NCI-H1694 treated with DMSO at 0.1 percent for 48 hours (cell line): ENCODE data around the gene PTPRCAP.
A peak's percentile ranks its signal among the peaks of the same experiment; 100 is the strongest.
"Not testable (repeated sequence)": the region's sequence is repeated elsewhere in the genome, so short reads cannot be mapped to it uniquely, and the experiment has no call there.

ENCODE experiments used
- DNase-seq: peaks from one replicate; lab custom pipeline; 2025; lab: John Stamatoyannopoulos, UW

The PTPRCAP gene

GRCh38 chr11:67440229-67441097 is 3.0 kb upstream of the PTPRCAP start:
- DNase-seq = no peak

- DNase-seq = no peak
Observed at GRCh38 chr11:67439321-67440228, 2.1 kb upstream of the PTPRCAP start.

DNA sequence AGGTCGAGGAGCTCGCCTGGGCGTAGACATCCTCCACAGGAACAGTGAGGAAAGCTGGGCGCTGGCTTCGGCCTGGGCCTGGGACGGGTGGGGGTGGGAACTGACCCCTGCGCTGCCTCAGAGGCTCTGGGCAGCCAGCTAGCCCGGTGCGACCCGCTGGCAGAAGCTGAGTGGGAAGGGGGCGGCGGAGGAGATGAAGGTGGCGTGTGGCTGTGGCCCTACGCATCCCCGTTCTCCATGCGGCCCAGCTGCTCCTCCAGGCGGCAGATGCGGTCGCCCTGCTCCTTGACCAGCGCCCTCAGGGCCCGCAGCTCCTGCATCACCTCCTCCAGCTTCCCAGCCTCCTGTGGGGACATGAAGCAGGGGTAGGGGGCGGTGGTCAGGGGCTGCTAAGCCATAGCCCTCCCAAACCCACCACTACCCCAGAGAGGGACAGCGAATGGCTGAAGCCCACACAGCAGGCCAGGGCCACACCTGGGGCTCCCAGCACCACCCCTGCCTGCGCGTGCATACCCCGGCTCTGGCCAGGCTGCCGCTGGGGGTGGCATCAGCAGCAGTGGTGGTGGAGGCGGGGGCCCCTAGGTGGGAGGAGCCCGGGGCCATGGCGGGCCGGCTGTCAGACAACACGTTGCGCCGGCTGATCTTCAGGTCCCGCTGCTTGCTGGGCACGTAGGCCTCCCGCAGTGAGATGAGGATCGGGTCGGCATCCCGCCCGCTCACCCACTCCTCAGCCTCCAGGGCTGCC is 848 bp upstream of the PTPRCAP start:
- no peak for DNase-seq

DNA sequence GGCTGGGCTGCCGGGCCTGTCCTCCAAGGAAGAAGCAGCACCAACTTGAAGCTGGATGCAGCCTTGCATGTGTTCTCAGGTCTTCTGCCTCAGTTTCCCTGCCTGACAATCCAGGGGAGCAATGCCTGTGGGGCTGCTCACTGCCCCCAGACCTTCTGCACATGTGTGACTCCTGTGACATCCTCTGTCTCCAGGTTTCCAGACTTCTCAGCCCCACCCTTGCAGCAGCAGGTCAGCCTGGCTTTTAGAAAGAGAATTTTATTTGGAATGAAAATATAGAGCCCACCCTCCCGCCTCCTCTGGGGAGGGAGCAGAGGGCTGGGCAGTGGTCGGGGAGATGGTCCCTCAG is 301 bp upstream of the PTPRCAP start:
- DNase-seq = no peak

DNA sequence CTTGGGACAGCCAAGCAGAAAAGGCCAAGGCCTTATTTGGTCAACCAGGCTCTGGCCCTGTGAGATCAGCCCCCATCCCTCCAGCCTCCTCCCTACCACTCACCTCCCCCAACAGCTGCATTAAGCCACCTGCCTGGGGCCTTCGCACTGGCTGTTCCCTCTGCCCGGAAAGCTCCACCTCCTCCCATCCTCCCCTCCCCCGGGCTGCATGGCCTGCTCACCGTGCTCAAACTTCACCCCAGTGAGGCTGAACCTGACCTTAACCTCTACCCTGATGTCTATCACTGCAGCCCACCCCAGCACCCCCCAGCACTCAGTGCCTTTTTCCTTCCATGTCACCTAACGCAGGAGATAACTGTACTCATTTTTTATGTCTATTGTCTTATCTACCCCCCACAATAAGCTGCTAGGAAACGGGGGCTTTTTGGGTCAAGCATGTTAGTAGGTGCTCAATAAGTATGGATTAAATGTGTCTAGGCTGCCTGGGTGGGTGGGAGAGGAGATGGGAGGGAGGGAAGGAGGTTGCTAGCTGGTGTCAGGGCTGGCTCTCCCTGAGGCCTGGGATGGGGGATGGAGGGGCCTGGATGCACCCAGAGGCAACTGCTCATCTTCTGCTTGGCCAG is 912 bp downstream of the PTPRCAP start:
- no peak for DNase-seq

GRCh38 chr11:67435727-67436458 is 1.6 kb downstream of the PTPRCAP start:
- DNase-seq = no peak

- no peak for DNase-seq
Observed at GRCh38 chr11:67435031-67435726, 2.3 kb downstream of the PTPRCAP start.

GRCh38 chr11:67434395-67434881 is 3.0 kb downstream of the PTPRCAP start:
- no peak for DNase-seq

- no peak for DNase-seq
Observed at GRCh38 chr11:67433536-67434394, 3.7 kb downstream of the PTPRCAP start.

DNA sequence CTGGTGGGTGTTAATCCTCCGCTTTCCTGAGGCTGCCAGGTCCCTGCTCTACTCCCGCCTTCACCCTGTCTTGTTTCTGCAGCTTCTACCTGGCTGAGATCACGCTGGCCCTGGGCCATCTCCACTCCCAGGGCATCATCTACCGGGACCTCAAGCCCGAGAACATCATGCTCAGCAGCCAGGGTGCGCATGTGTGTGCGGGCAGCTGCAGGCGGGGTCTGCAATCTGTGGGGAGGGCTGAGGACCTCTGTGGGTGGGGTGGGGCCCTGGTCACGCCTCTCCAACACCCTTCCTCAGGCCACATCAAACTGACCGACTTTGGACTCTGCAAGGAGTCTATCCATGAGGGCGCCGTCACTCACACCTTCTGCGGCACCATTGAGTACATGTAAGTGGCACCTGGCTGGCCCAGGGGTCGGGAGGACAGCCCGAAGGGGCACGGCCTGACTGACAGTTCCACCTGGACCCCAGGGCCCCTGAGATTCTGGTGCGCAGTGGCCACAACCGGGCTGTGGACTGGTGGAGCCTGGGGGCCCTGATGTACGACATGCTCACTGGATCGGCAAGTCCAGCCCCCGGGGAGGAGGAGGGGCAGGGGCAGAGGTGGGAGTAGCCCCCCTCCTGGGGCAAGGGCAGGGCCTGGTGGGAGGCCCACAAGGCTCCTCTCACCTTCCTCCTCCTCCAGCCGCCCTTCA is 4.7 kb downstream of the PTPRCAP start:
- DNase-seq = no peak

DNA sequence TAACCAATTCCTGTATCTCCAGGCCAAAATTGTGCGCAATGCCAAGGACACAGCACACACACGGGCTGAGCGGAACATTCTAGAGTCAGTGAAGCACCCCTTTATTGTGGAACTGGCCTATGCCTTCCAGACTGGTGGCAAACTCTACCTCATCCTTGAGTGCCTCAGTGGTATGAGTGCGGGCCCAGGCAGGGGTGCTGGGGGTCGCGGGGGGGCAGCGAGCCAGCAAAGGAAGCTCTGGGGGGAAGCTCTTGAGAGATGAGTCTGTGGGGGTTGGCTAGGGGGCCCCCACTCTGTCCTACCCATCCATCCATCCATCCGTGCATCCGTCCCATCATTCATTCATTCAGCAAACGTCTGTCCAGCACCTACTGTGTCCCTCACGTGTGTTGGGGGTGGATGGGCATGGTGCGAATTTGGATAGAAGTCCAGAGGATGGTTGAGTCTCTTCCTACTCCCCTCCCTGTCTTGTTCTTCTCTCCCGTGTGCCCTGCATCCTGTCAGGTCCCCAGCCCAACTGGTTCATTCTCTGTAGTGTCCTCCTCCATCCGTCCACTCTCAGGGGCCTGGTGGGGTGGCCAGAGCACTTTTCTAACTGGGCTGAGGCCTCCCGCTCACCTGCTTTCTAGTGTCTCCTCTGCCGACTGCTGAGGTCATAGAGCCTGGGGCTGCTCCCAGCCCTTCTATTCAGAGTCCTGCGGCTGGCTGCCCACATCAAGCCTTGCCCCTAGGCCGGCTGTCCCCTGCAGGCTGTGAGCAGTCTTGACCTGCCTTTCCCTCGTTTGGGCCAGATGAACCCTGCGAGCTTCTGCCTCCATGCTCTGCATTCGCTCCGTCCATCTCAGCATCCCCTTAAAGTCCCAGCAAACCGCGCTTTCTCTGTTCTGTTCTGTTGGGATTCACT is 5.9 kb downstream of the PTPRCAP start:
- DNase-seq = no peak

- DNase-seq = no peak
Observed at GRCh38 chr11:67429722-67430121, 7.8 kb downstream of the PTPRCAP start.

DNA sequence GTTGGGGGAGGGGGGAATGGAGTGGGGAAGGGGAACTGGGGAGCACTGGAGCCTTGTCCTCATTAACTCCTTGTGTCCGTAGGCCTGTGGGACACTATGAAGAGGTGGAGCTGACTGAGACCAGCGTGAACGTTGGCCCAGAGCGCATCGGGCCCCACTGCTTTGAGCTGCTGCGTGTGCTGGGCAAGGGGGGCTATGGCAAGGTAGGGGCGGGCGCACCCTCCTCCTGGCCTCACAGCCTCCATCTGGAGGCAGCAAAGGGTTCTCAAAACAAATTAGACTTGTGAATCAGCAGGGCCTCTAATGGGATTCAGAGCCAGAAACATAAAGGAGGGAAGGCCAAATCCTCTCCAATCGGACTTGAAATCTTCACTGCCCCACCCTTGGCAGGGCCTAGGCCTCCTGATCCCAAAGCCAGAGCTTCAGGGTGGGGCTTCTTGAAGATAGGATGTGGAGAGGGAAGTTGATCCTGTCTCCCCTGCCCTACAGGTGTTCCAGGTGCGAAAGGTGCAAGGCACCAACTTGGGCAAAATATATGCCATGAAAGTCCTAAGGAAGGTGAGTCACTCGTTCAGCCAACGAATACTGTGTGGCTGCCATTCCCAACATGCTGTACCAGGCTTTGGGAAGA is 8.3 kb downstream of the PTPRCAP start:
- no peak for DNase-seq

GRCh38 chr11:67428052-67429001 is 9.2 kb downstream of the PTPRCAP start, which contains the start of gene RPS6KB2:
Gene RPS6KB2 (plus strand): TSS chr11:67428494. CDS start chr11:67428546, 52 bp downstream.
- peak; percentile 89 for DNase-seq

DNA sequence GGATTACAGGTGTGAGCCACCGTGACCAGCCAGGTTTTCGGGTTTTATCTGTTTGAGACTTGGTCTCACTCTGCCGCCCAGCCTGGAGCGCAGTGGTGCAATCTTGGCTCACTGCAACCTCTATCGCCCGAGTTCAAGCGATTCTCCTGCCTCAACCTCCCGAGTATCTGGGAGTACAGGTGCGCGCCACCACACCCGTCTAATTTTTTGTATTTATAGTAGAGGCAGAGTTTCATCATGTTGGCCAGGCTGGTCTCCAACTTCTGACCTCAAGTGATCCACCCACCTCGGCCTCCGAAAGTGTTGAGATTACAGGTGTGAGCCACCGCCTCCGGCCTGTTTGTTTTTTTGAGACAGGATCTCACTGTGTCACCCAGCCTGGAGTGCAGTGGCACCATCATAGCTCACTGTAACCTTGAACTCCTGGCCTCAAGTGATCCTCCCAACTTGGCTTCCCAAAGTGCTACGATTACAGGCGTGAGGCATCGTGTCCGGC is 10.1 kb downstream of the PTPRCAP start:
- DNase-seq = not testable (repeated sequence)
